ENCODE results near the gene LYSET. TPM values are rescaled to one million over a fixed set of nuclear protein-coding genes. Genes with fewer than 3 reads are reported as not detected.
A peak's percentile ranks its signal among the peaks of the same experiment; 100 is the strongest.
"Not testable (repeated sequence)": the region's sequence is repeated elsewhere in the genome, so short reads cannot be mapped to it uniquely, and the experiment has no call there.

LYSET gene
- polyA plus RNA-seq, 3 donors, result 33.8 to 34.5 (median 34.4) TPM

- no peak for DNase-seq
These were observed 23.6 kb upstream of the LYSET start for GRCh38 chr14:93161411-93161940.

- no peak for DNase-seq
These were observed 21.6 kb upstream of the LYSET start for GRCh38 chr14:93163564-93163963.

GRCh38 chr14:93165271-93166265 is 19.5 kb upstream of the LYSET start:
- DNase-seq, result not testable (repeated sequence)

- DNase-seq, result not testable (repeated sequence)
These were observed 16.5 kb upstream of the LYSET start for GRCh38 chr14:93168610-93169009.

- not testable (repeated sequence) for DNase-seq
These were observed 15.5 kb upstream of the LYSET start for GRCh38 chr14:93169619-93170018.

- not testable (repeated sequence) for DNase-seq
These were observed 15.0 kb upstream of the LYSET start for GRCh38 chr14:93170141-93170540.

GRCh38 chr14:93171376-93171775 is 13.7 kb upstream of the LYSET start:
- no peak for DNase-seq

- no peak for DNase-seq
These were observed 11.1 kb upstream of the LYSET start for GRCh38 chr14:93173943-93174395.

- not testable (repeated sequence) for DNase-seq
These were observed 10.4 kb upstream of the LYSET start for GRCh38 chr14:93174731-93175130.

GRCh38 chr14:93175492-93175891 is 9.6 kb upstream of the LYSET start:
- DNase-seq, result no peak

- DNase-seq, result no peak
These were observed 1.4 kb upstream of the LYSET start for GRCh38 chr14:93183596-93184317.

GRCh38 chr14:93185349-93185720 is 218 bp downstream of the LYSET start:
- DNase-seq, result no peak

GRCh38 chr14:93186466-93186865 is 1.3 kb downstream of the LYSET start:
- DNase-seq, result no peak

- DNase-seq, result no peak
These were observed 1.8 kb downstream of the LYSET start for GRCh38 chr14:93186956-93187355.

GRCh38 chr14:93195316-93195999 is 10.3 kb downstream of the LYSET start:
- no peak for DNase-seq

GRCh38 chr14:93199031-93199430 is 13.9 kb downstream of the LYSET start:
- DNase-seq, result no peak

GRCh38 chr14:93200553-93200952 is 15.4 kb downstream of the LYSET start:
- DNase-seq, result no peak

- DNase-seq, result no peak
These were observed 16.1 kb downstream of the LYSET start for GRCh38 chr14:93201155-93201704.

GRCh38 chr14:93206793-93207467 is 21.8 kb downstream of the LYSET start, which contains the start of the genes GON7 and UBR7:
Gene GON7 (minus strand): TSS chr14:93207065. CDS start chr14:93207037, 28 bp downstream.
Gene UBR7 (plus strand): TSS chr14:93207256. CDS start chr14:93207292, 36 bp downstream.
- DNase-seq, result peak; percentile 98

GRCh38 chr14:93207468-93208308 is 22.6 kb downstream of the LYSET start:
- peak; percentile 57 for DNase-seq
